ENCODE data around the gene RFTN1.

- TF ChIP-seq CTCF (IDR thresholded peaks at IDR 0.05) (no peak), POLR2A (IDR thresholded peaks at IDR 0.05) (no peak)
These were observed 46.3 kb upstream of the RFTN1 start for GRCh38 chr3:16559653-16560365.

All from lower leg skin (tissue), 3 donors.